SK-N-SH treated with all-trans-retinoic acid at 6 μM for 48 hours (cell line): Measurements from ENCODE around the gene PPT2.

ENCODE experiments used
- OSR1 ChIP-seq: fragments of 250-450 bp; sonication (Bioruptor Pico); IDR thresholded peaks from 2 replicates; pipeline ENCODE4 v1.8.0; 2022; ENCODE audit warnings: moderate library complexity, mild to moderate bottlenecking, inconsistent platforms
- PATZ1 ChIP-seq: fragments of 250-450 bp; sonication (Bioruptor Pico); IDR thresholded peaks from 2 replicates; pipeline ENCODE4 v1.8.0; 2020; ENCODE audit warnings: mild to moderate bottlenecking, moderate library complexity, borderline replicate concordance

DNA sequence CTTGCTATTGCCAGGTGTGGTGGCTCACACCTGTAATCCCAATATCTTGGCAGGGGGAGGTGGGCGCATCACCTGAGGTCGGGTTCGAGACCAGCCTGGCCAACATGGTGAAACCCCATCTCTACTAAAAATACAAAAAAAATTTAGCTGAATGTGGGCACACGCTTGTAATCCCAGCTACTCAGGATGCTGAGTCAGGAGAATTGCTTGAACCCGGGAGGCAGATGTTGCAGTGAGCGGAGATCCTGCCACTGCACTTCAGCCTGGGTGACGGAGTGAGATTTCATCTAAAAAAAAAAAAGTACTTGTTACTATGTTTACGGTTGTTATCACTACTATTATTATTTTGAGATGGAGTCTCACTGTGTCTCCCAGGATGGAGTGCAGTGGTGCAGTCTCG, 3.0 kb downstream of the PPT2 start:
- no peak for TF ChIP-seq PATZ1 (CRISPR knock-in tag)
- TF ChIP-seq OSR1, result no peak
